Activated CD8-positive, alpha-beta memory T cell treated with anti-CD3 and anti-CD28 coated beads, Interleukin-2, amount 50 U/mL, for 48 hours (primary cell): ENCODE measurements around the gene GAPDHS.

Experiments
- DNase-seq: peaks from one replicate; pipeline ENCODE4 v3.0.0-alpha.2; 2020

GAPDHS gene

DNA sequence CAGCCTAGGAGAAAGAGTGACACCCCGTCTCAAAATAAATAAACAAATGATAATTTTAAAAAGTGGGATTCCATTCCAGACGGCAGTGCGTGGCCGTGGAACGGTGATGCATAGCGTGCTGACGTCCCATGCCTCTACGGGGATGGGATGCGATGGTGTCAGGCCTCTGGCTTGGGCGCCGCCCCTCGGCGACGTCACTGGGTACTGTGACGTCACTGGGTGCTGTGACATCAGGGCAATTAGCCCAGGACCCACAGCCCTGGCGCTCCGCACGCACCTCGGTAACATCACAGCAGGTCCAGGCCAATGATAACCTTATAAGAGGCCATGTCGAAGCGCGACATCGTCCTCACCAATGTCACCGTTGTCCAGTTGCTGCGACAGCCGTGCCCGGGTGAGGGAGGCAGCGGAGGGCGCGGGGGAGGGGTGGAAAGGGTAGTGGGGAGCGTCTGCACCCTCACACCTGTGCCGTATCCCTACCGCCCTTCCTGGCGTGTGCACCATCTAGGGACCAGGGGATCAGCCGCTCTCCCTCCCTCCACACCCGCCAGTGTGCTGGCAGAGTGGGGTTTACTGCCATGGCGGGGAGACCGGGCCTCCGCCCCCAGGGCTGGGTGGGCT is at the start of gene GAPDHS:
Gene GAPDHS, plus strand, starts transcription at position 256 of the 621 bp plus-strand sequence. Its CDS starts 72 bp downstream, at position 328.
- DNase-seq, result no peak

GRCh38 chr19:35484252-35485036 is 48.8 kb upstream of the GAPDHS start:
- DNase-seq, result no peak

GRCh38 chr19:35486268-35486708 is 47.0 kb upstream of the GAPDHS start:
- no peak for DNase-seq

DNA sequence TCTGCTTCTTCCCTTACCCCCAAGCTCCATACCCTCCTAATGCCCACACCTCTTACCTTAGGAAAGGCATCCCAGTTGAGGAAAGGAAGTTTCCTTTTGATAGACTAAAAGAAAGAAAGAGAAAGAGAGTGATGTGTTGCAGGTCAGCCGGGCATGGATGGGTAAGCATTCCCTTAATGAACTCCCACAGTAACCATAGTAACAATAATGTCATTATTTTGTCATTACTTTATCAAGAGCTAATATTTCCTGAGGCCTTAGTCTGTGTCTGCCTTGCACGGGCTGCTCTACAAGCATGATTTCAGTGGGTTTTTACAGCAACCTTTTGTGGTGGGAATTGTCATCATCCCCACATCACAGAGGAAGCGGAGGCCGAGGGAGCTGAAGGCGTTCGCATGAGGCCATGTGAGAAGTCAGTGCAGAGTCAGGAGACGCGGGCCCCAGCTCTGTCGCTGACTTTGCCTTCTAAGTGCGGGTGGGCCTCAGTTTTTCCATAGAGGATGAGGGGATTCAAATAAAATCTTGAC is 45.5 kb upstream of the GAPDHS start:
- DNase-seq, result no peak

DNA sequence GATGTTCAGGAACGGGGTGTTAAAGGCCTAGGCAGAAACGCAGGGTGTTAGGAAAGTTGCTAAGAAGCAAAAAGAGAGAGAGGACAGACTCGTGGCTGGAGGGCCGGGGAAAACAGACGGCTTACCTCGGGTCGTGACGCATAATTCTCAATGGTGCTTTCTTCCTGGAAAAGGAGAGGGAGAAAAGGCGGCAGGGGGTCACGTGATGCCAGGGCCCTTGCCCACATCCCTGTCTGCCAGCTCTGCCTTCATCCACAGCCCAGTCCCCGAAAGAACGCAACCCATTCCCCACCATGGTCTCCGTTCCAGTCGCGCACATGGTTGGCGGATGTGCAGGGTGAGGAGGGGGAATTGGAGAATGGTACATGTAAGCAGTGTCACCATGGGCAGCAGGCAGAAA is 44.6 kb upstream of the GAPDHS start:
- no peak for DNase-seq

- DNase-seq, result no peak
Observed at GRCh38 chr19:35490364-35490763, 42.9 kb upstream of the GAPDHS start, which contains the start of gene KRTDAP. Gene KRTDAP (minus strand): TSS chr19:35490464. CDS start chr19:35490442, 22 bp downstream.

DNA sequence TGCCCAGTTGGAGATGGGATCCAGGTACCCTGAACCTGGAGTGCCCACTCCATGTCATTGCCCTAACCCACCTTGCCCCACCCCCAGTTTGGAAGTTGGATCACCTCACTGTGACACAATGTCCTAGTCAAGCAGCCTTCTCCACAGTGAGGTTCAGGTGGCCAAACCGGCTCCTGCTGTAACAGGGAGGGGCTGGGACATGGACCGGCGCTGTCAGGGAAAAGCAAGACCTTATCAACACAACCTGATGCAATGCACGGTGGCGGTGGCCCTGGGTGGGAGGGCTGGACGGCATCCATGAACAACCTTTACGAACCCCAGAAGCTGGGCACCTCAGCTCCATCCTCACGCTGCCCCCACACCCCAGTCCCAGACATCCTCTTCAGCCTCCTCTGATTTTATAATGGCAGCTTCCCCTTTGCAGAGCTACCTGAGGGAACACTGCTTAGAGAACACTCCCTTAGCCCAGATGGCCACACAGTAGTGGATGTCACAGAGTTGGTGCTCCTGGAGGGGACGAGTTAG is 41.4 kb upstream of the GAPDHS start:
- DNase-seq, result no peak

- DNase-seq, result no peak
Observed at GRCh38 chr19:35493971-35494370, 39.3 kb upstream of the GAPDHS start.

GRCh38 chr19:35495107-35496064 is 37.9 kb upstream of the GAPDHS start:
- peak; percentile 86 for DNase-seq

DNA sequence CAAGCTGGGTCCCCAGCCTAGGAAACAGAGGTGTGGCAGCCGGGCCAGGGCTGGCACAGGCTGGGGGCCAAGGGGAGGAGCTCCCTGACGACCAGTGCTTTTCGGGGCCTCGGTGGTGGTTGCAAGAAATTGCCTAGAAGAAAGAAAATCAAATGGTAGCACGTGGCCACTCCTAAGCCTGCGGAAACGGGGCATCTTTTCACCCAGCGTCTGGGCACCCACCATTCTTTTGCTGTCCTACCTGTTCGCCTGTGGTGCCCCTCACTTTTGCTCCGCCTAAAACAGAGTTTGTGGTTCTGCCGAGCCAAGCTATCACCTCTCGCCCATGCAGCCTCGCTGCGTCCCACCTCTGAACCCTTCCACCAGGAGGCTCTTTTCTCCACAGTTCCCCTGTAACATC is 35.9 kb upstream of the GAPDHS start:
- no peak for DNase-seq

DNA sequence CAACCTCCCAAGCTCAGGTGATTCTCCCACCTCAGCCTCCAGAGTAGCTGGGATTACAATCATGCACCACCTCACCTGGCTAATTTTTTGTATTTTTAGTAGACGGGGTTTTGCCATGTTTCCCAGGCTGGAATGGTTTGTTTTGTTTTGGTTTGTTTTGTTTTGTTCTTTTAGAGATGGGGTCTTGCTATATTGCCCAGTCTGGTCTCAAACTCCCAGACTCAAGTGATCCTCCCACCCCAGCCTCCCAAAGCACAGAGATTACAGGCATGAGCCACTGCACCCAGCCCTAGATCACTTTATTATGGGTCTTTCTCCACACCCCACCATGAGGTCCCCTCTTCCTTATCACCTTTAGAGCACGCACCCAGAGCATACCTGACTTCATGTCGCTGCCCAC is 35.0 kb upstream of the GAPDHS start:
- DNase-seq, result no peak

DNA sequence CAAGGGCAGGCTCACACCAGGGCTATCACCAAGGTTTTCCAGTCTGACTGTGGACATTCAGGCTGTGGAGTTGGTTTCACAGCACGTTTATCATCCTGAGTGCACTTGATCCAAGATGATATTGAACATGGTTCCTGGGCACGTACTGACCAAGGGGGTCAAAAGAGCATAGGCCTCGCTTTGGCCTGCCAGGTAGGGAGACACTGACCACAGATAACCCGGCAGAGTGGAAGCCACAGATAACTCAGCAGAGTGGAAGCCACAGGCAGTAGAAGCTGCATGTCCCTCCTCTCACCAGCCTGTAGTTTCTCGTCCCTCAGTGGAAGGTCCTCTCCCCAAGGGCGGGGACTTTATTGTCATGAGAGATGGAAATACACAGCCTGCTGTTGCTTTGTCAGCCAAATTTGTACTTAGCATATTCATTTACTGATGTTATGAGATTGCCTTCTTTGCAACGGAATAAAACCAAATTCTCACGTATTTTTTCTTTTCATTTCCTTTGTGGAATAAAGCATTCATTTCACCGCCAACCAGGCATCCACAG is 34.2 kb upstream of the GAPDHS start:
- no peak for DNase-seq

- no peak for DNase-seq
Observed at GRCh38 chr19:35500611-35501010, 32.6 kb upstream of the GAPDHS start.

DNA sequence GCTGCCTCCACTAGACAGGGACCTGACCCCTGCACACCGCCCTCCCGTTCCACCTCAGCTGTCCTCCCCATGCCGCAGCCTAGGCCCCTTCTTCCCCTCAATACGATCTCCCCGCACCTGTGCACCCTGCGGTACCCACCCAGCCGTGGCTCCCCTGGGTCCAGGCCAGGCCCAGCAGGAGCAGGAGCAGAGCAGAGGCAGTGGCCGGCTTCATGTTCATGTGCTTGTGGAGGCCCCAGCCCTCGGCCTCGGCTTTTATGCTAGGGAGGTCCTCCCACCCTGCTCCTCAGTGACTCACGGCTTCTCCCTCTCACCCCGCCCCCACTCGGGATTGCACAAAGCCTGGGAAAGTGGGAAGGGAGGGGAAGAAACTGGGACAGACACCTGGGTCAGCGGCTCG is 31.6 kb upstream of the GAPDHS start:
- DNase-seq, result no peak

DNA sequence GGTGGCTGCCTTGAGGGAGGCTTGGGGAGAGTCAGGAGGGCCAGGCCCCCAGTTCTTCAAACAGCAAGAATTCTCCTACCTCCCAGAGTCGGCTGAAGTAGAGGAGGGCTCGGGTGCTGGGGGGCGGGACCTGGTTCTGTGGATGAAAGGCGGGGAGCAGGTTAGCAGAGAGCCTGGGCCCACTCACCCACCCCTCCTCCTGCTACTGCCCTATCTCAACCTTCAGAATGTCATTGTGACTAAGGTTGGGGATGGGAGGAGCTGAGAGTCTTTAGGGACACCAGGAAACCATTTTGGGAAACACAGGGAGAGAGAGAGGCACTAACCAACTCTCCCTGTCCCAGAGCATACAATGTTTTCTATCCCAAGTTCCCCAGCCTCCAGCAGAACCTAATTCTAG is 30.5 kb upstream of the GAPDHS start:
- no peak for DNase-seq

DNA sequence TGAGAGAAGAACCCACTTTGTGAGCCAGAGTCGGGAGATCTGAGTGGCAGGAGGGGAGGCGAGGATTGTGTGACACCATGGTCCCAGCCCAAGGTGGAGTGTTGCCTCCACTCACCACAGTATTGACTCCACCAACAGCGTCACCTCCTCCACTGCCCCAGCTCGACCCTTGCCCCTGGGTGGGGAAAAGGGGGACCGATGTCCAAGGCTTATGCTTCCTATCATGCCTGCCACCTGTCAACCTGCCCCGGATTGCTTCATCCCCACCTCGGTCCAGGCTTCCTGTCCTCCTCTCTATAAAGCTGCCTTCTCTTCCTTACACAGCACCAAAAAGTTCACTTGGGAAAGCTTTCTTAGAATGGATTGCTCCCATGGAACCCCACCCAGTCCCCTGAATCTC is 27.2 kb upstream of the GAPDHS start:
- DNase-seq, result no peak

- no peak for DNase-seq
Observed at GRCh38 chr19:35507561-35507960, 25.7 kb upstream of the GAPDHS start.

- no peak for DNase-seq
Observed at GRCh38 chr19:35508129-35508528, 25.1 kb upstream of the GAPDHS start.

- DNase-seq, result no peak
Observed at GRCh38 chr19:35509018-35509652, 24.1 kb upstream of the GAPDHS start.

DNA sequence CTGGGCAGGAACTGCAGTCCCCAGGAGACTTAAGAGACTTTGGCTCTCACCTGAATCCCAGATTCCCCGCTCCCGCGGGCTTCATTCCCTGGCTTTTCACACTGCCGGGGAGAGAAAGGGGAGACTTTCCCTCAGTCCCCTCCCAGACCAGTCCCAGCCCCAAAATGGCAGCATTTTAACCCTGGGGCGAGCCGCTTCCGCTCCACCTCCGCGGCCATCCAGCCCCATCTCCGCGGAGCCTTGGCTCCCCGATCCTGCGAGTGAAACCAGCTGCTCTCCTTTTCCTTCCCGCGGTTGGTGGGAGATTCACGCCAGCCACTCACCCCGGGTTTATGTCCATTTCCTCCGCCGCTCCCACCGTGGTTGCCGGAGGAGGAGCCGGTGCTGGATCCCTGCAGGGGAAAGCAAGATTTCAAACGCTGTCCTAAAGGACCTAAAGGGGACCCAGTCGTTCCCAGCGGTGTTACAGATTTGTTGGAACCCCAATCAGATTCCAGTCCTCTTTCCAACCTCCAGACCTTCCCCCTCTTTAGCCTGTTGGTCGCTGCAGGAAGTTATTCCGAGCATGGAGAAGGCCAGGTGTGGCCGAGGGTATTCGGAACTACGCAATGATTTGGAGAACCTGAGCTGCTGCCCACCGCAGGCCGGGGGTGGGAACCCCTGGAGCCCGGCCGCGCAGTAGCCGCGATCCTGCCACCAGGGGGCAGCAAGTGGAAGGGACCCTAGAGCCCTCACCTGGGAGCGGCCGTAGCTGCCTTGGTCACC is 23.2 kb upstream of the GAPDHS start:
- DNase-seq, result peak; percentile 95

- DNase-seq, result no peak
Observed at GRCh38 chr19:35510626-35510964, 22.7 kb upstream of the GAPDHS start.
